Neural cell (in vitro differentiated cells): ENCODE results near the gene TNS3. TPM values are rescaled to one million over a fixed set of nuclear protein-coding genes. Genes with fewer than 3 reads are reported as not detected.

ENCODE experiments used
- H2AFZ ChIP-seq: fragments of 200-600, 300-800 bp; sonication (generic), shearing (Covaris generic); 2 replicates; pipeline ENCODE4 v1.6.0; 2014; ENCODE audit warnings: low read depth, mild to moderate bottlenecking, antibody characterized with exemption, low read length, moderate library complexity
- H3F3A ChIP-seq: fragments of 200-600 bp; shearing (Covaris generic); 2 replicates; pipeline ENCODE4 v1.6.1; 2016; ENCODE audit warnings: mild to moderate bottlenecking, moderate library complexity, mixed read lengths, antibody characterized with exemption, low read length; ENCODE audit not compliant: insufficient read depth, poor library complexity, severe bottlenecking
- H3K27ac ChIP-seq: fragments of 200-600, 300-800 bp; sonication (generic), shearing (Covaris generic); 2 replicates; pipeline ENCODE4 v1.5.1; 2014; ENCODE audit warnings: mild to moderate bottlenecking, low read length, moderate library complexity
- H3K27me3 ChIP-seq: fragments of 300-800, 200-600 bp; sonication (generic), shearing (Covaris generic); 2 replicates; pipeline ENCODE4 v1.6.0; 2014; ENCODE audit warnings: mild to moderate bottlenecking, low read depth, low read length, moderate library complexity; ENCODE audit not compliant: insufficient read depth
- H3K36me3 ChIP-seq: fragments of 300-800, 200-600 bp; sonication (generic), shearing (Covaris generic); 2 replicates; pipeline ENCODE4 v1.5.1; 2014; ENCODE audit warnings: mild to moderate bottlenecking, antibody characterized with exemption, low read length, moderate library complexity; ENCODE audit not compliant: insufficient read depth
- H3K4me2 ChIP-seq: fragments of 300-800, 200-600 bp; sonication (generic), shearing (Covaris generic); 2 replicates; pipeline ENCODE4 v1.6.0; 2014; ENCODE audit warnings: mild to moderate bottlenecking, low read length
- H3K4me3 ChIP-seq: fragments of 300-800, 200-600 bp; sonication (generic), shearing (Covaris generic); 2 replicates; pipeline ENCODE4 v1.5.1; 2014; ENCODE audit warnings: mild to moderate bottlenecking, low read length, moderate library complexity
- H3K79me2 ChIP-seq: fragments of 200-600 bp; shearing (Covaris generic); replicated peaks from 2 replicates; pipeline ENCODE4 v1.6.0; 2014; ENCODE audit warnings: mild to moderate bottlenecking, low read length, moderate library complexity; ENCODE audit not compliant: insufficient read depth
- H3K9ac ChIP-seq: fragments of 300-800, 200-600 bp; sonication (generic), shearing (Covaris generic); 2 replicates; pipeline ENCODE4 v1.6.1; 2016; ENCODE audit warnings: mild to moderate bottlenecking, low read length, mixed read lengths
- H3K9me2 ChIP-seq: fragments of 200-600 bp; shearing (Covaris generic); 2 replicates; pipeline ENCODE4 v1.6.1; 2016; ENCODE audit warnings: mild to moderate bottlenecking, low read length, mixed read lengths; ENCODE audit not compliant: insufficient read depth
- H3K9me3 ChIP-seq: fragments of 200-600, 300-800 bp; sonication (generic), shearing (Covaris generic); 2 replicates; pipeline ENCODE4 v1.6.1; 2016; ENCODE audit warnings: mild to moderate bottlenecking, mixed run types, low read length, moderate library complexity, mixed read lengths
- H4K20me1 ChIP-seq: fragments of 200-600 bp; shearing (Covaris generic); 2 replicates; pipeline ENCODE4 v1.6.1; 2016; ENCODE audit warnings: mild to moderate bottlenecking, mixed run types; ENCODE audit not compliant: insufficient read depth
- CTCF ChIP-seq: fragments of 450-650 bp; IDR thresholded peaks from 2 replicates; pipeline ENCODE4 v1.5.1; 2014; ENCODE audit warnings: antibody characterized with exemption, mild to moderate bottlenecking, moderate library complexity; ENCODE audit not compliant: poor library complexity, severe bottlenecking
- EP300 ChIP-seq: fragments of 450-650 bp; conservative IDR thresholded peaks from 2 replicates; pipeline ENCODE4 v1.6.1; 2014; ENCODE audit warnings: antibody characterized with exemption, mild to moderate bottlenecking, moderate library complexity; ENCODE audit not compliant: poor library complexity, severe bottlenecking
- EZH2 ChIP-seq: fragments of 200-600, 300-800 bp; shearing (Covaris generic), sonication (generic); IDR thresholded peaks from 2 replicates; pipeline ENCODE4 v1.6.1; 2014; ENCODE audit warnings: antibody characterized with exemption, low read length, borderline replicate concordance, mild to moderate bottlenecking; ENCODE audit not compliant: insufficient read depth, poor library complexity, severe bottlenecking
- MXI1 ChIP-seq: fragments of 450-650 bp; conservative IDR thresholded peaks from 2 replicates; pipeline ENCODE4 v1.6.1; 2014; ENCODE audit warnings: antibody characterized with exemption, mild to moderate bottlenecking; ENCODE audit not compliant: poor library complexity, severe bottlenecking
- POLR2AphosphoS5 ChIP-seq: IDR thresholded peaks from 2 replicates; pipeline ENCODE4 v1.6.1; 2012
- RAD21 ChIP-seq: fragments of 450-650 bp; conservative IDR thresholded peaks from 2 replicates; pipeline ENCODE4 v1.6.1; 2014; ENCODE audit warnings: antibody characterized with exemption, mild to moderate bottlenecking, moderate library complexity
- REST ChIP-seq: IDR thresholded peaks from 2 replicates; pipeline ENCODE4 v1.6.1; 2012; ENCODE audit warnings: borderline replicate concordance
- SMC3 ChIP-seq: fragments of 450-650 bp; conservative IDR thresholded peaks from 2 replicates; pipeline ENCODE4 v1.6.1; 2014; ENCODE audit warnings: antibody characterized with exemption, mild to moderate bottlenecking, moderate library complexity; ENCODE audit not compliant: poor library complexity
- TAF1 ChIP-seq: IDR thresholded peaks from 2 replicates; pipeline ENCODE4 v1.6.1; 2012; ENCODE audit warnings: low read depth
- polyA plus RNA-seq: library from polyadenylated mRNA; depleted of rRNA; stranded (reverse); fragments of >200 nt; gene quantifications from 2 replicates; pipeline ENCODE4 v1.2.3, GENCODE V29; 2014

Gene TNS3
- polyA plus RNA-seq, 1 donor from 2014 or later = 0.58 TPM

GRCh38 chr7:47458486-47458885, 123.4 kb downstream of the TNS3 start:
- no peaks in the 10 kb centered on the region for H3K9me3 ChIP-seq
- H3K4me3 ChIP-seq = no peak overlapping the region
- no peaks in the 10 kb centered on the region for H3K9me2 ChIP-seq
- no peak for TF ChIP-seq MXI1
- no peak for TF ChIP-seq TAF1
- no peak for TF ChIP-seq CTCF
- TF ChIP-seq RAD21 = no peak
- TF ChIP-seq EZH2 = no peak
- TF ChIP-seq POLR2AphosphoS5 = no peak
- TF ChIP-seq EP300 = no peak
- no peak for TF ChIP-seq REST
- no peak for TF ChIP-seq SMC3
- no peaks in the 10 kb centered on the region for H4K20me1 ChIP-seq
- H3F3A ChIP-seq = no peaks in the 10 kb centered on the region
- H3K79me2 ChIP-seq = no peaks in the 10 kb centered on the region
- no peak overlapping the region for H3K4me2 ChIP-seq
- no peak overlapping the region for H3K27ac ChIP-seq
- H3K36me3 ChIP-seq = no peaks in the 10 kb centered on the region
- no peak overlapping the region for H2AFZ ChIP-seq
- no peak overlapping the region for H3K9ac ChIP-seq
- H3K27me3 ChIP-seq = no peaks in the 10 kb centered on the region

GRCh38 chr7:47458057-47458456, 123.9 kb downstream of the TNS3 start:
- Histone ChIP-seq H4K20me1 (no peaks in the 10 kb centered on the region), H3K27me3 (no peaks in the 10 kb centered on the region), H2AFZ (no peak overlapping the region), H3F3A (no peaks in the 10 kb centered on the region), H3K9ac (no peak overlapping the region), H3K4me3 (no peak overlapping the region), H3K27ac (no peak overlapping the region), H3K36me3 (no peaks in the 10 kb centered on the region), H3K79me2 (no peaks in the 10 kb centered on the region), H3K4me2 (no peak overlapping the region), H3K9me3 (no peaks in the 10 kb centered on the region), H3K9me2 (no peaks in the 10 kb centered on the region)
- TF ChIP-seq SMC3 (no peak), REST (no peak), POLR2AphosphoS5 (no peak), MXI1 (no peak), TAF1 (no peak), EP300 (no peak), CTCF (no peak)
